OCI-LY1 (cell line): ENCODE data around the gene MRPL39.

Experiments used
- CTCF ChIP-seq: fragments of 200-600 bp; sonication (generic), shearing (Covaris generic); IDR thresholded peaks from 2 replicates; pipeline ENCODE4 v1.5.1; 2017; ENCODE audit warnings: mild to moderate bottlenecking, antibody characterized with exemption, low read length, moderate library complexity, mixed read lengths
- EZH2 ChIP-seq: fragments of 200-600 bp; sonication (generic), shearing (Covaris generic); IDR thresholded peaks from 2 replicates; pipeline ENCODE4 v1.8.0; 2017; ENCODE audit warnings: borderline replicate concordance, mixed run types, mild to moderate bottlenecking, antibody characterized with exemption, low read length, moderate library complexity, mixed read lengths

GRCh38 chr21:25625036-25625435, 17.8 kb upstream of the MRPL39 start:
- TF ChIP-seq CTCF (no peak), EZH2 (no peak)
